ENCODE results near the gene EFHD2.

Gene EFHD2

GRCh38 chr1:15414445-15414983 is 4.8 kb downstream of the EFHD2 start:
- TF ChIP-seq PPARA (CRISPR knock-in tag; IDR thresholded peaks at IDR 0.05; ENCODE audit: borderline replicate concordance): no peak
- ATAC-seq: no peak

GRCh38 chr1:15417059-15417934 is 7.6 kb downstream of the EFHD2 start:
- ATAC-seq: peak; percentile 65
- TF ChIP-seq, protein P1, sequence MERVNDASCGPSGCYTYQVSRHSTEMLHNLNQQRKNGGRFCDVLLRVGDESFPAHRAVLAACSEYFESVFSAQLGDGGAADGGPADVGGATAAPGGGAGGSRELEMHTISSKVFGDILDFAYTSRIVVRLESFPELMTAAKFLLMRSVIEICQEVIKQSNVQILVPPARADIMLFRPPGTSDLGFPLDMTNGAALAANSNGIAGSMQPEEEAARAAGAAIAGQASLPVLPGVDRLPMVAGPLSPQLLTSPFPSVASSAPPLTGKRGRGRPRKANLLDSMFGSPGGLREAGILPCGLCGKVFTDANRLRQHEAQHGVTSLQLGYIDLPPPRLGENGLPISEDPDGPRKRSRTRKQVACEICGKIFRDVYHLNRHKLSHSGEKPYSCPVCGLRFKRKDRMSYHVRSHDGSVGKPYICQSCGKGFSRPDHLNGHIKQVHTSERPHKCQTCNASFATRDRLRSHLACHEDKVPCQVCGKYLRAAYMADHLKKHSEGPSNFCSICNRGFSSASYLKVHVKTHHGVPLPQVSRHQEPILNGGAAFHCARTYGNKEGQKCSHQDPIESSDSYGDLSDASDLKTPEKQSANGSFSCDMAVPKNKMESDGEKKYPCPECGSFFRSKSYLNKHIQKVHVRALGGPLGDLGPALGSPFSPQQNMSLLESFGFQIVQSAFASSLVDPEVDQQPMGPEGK (CRISPR knock-in tag; IDR thresholded peaks at IDR 0.05; ENCODE audit: borderline replicate concordance): 0 out of 2 replicates have a peak, but pooled peaks have one; percentile 34
- TF ChIP-seq ZFP3 (CRISPR knock-in tag; IDR thresholded peaks at IDR 0.05): no peak

DNA sequence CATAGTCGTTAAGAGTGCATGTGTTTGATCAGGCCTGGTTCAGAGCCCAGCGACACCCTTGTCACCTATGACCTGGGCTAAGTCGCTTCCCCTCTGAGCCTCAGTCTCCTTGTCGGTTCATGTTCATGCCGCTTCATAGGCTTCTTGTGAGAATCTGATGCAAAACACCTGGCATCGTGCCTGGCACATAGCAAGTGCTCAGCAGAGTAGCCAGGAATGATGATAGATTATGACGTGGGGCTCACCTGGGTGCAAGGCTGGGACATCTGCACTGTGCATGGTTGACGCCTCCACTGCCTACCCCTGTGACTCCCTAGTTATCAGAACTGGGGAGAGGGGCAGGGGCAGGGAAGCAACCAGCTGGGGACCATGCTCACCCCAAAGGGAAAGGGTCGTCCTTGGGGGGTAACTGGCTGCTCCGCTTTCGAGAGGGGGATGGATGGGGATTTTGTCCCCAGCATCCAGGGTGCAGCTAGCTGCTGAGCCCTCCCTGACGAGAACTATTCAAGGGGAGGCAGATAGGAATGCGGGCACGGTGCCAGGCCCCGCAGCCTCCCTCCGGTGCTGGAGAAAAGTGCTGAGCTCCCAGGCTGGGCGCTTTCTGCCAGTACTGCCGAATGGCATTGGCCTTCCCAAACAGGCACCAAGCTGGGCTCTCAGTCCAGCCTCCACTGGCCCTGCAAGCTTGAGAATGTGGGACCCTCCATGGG is 9.3 kb downstream of the EFHD2 start:
- no peak for ATAC-seq
- no peak for TF ChIP-seq CSDC2 (CRISPR knock-in tag; IDR thresholded peaks at IDR 0.05)
- TF ChIP-seq ZNF565 (CRISPR knock-in tag; conservative IDR thresholded peaks at IDR 0.05; ENCODE audit: low read depth): no peak
- no peak for TF ChIP-seq TOX (CRISPR knock-in tag; IDR thresholded peaks at IDR 0.05; ENCODE audit: borderline replicate concordance)
- TF ChIP-seq CSRNP3 (CRISPR knock-in tag; IDR thresholded peaks at IDR 0.05): no peak
- TF ChIP-seq, protein P1 (CRISPR knock-in tag; IDR thresholded peaks at IDR 0.05; ENCODE audit: borderline replicate concordance): no peak
- TF ChIP-seq ZFP30 (CRISPR knock-in tag; IDR thresholded peaks at IDR 0.05): no peak
- no peak for TF ChIP-seq ARNTL (CRISPR knock-in tag; IDR thresholded peaks at IDR 0.05; ENCODE audit: borderline replicate concordance, low read depth)
- TF ChIP-seq TSHZ2 (CRISPR knock-in tag; IDR thresholded peaks at IDR 0.05): no peak
- no peak for TF ChIP-seq ZC3H10 (CRISPR knock-in tag; IDR thresholded peaks at IDR 0.05)
- TF ChIP-seq, protein P2, sequence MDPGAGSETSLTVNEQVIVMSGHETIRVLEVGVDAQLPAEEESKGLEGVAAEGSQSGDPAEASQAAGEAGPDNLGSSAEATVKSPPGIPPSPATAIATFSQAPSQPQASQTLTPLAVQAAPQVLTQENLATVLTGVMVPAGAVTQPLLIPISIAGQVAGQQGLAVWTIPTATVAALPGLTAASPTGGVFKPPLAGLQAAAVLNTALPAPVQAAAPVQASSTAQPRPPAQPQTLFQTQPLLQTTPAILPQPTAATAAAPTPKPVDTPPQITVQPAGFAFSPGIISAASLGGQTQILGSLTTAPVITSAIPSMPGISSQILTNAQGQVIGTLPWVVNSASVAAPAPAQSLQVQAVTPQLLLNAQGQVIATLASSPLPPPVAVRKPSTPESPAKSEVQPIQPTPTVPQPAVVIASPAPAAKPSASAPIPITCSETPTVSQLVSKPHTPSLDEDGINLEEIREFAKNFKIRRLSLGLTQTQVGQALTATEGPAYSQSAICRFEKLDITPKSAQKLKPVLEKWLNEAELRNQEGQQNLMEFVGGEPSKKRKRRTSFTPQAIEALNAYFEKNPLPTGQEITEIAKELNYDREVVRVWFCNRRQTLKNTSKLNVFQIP (CRISPR knock-in tag; IDR thresholded peaks at IDR 0.05; ENCODE audit: borderline replicate concordance, low read depth): no peak
- TF ChIP-seq, protein P3, sequence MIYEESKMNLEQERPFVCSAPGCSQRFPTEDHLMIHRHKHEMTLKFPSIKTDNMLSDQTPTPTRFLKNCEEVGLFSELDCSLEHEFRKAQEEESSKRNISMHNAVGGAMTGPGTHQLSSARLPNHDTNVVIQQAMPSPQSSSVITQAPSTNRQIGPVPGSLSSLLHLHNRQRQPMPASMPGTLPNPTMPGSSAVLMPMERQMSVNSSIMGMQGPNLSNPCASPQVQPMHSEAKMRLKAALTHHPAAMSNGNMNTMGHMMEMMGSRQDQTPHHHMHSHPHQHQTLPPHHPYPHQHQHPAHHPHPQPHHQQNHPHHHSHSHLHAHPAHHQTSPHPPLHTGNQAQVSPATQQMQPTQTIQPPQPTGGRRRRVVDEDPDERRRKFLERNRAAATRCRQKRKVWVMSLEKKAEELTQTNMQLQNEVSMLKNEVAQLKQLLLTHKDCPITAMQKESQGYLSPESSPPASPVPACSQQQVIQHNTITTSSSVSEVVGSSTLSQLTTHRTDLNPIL (CRISPR knock-in tag; IDR thresholded peaks at IDR 0.05; ENCODE audit: low read depth): no peak
- TF ChIP-seq BACH2 (CRISPR knock-in tag; IDR thresholded peaks at IDR 0.05; ENCODE audit: borderline replicate concordance): no peak
- TF ChIP-seq ISL1 (CRISPR knock-in tag; IDR thresholded peaks at IDR 0.05): no peak
- no peak for TF ChIP-seq GLIS3 (CRISPR knock-in tag; IDR thresholded peaks at IDR 0.05)
- no peak for TF ChIP-seq PPARA (CRISPR knock-in tag; IDR thresholded peaks at IDR 0.05; ENCODE audit: borderline replicate concordance)
- no peak for TF ChIP-seq RARB (CRISPR knock-in tag; IDR thresholded peaks at IDR 0.05)
- TF ChIP-seq TCF4 (CRISPR knock-in tag; IDR thresholded peaks at IDR 0.05; ENCODE audit: borderline replicate concordance): no peak

Measured in SK-N-SH treated with all-trans-retinoic acid at 6 μM for 48 hours (cell line).